ENCODE results near the gene IGSF3.

DNA sequence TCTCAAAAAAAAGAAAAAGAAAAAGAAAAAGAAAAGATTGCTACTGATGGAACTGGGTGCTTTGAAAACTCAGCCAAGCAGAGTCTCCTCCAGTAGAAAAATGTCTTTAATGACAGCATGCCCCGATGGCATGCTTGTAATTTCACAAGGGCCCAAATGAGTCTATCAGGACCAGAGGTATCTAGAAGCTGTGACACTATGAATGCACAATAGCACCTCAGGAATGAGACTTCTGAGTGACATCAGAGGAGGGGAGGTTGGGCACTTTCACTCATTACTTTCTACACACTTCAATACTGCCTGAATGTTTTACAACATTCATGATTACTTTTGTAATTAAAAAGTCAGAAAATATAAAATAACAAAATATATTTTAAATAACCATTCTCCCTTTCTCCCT, 81.6 kb downstream of the IGSF3 start:
- TF ChIP-seq POLR2A (IDR thresholded peaks at IDR 0.05): no peak
- TF ChIP-seq, protein P1, sequence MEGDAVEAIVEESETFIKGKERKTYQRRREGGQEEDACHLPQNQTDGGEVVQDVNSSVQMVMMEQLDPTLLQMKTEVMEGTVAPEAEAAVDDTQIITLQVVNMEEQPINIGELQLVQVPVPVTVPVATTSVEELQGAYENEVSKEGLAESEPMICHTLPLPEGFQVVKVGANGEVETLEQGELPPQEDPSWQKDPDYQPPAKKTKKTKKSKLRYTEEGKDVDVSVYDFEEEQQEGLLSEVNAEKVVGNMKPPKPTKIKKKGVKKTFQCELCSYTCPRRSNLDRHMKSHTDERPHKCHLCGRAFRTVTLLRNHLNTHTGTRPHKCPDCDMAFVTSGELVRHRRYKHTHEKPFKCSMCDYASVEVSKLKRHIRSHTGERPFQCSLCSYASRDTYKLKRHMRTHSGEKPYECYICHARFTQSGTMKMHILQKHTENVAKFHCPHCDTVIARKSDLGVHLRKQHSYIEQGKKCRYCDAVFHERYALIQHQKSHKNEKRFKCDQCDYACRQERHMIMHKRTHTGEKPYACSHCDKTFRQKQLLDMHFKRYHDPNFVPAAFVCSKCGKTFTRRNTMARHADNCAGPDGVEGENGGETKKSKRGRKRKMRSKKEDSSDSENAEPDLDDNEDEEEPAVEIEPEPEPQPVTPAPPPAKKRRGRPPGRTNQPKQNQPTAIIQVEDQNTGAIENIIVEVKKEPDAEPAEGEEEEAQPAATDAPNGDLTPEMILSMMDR (IDR thresholded peaks at IDR 0.05): no peak

All from testis (tissue), 2 donors.